ENCODE measurements around the gene METTL5. TPM values are rescaled to one million over a fixed set of nuclear protein-coding genes. Genes with fewer than 3 reads are reported as not detected.
"Not testable (repeated sequence)": the region's sequence is repeated elsewhere in the genome, so short reads cannot be mapped to it uniquely, and the experiment has no call there.

METTL5 gene
- total RNA-seq, 1 donor from 2014 or later: 46.1 TPM

DNA sequence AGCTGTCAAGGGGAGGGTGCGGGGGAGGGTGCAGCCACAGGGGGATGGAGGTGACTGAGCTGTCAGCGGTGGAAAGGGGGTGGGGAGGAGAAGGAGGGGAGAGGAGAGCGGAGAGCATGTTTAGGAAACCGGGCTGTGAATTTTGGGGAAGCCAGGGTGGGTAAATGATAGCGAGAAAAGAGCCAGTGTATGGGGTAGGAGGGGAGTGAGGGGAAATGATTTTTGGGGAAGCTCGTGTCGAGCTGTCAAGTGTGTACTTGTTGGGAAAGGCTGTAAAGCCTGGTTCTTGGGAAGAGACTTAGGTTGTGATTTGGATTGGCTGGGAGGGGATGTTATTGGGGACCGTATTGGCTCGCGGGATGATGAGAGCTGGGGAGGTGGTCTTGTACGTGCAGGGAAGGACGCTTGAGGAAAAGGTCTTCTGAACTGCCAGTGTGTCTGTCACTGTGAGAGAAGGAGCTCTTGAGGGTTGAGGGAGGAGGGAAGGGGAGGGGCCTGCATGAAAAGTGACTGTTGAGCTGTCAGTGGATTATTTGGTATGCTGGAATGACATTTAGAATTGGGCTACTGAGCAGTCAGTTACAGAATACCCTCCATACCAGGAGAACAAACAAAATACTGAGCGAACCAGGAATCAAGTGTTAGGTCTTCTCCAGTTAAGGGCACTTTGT, 3.6 kb upstream of the METTL5 start:
- TF ChIP-seq, protein P1, sequence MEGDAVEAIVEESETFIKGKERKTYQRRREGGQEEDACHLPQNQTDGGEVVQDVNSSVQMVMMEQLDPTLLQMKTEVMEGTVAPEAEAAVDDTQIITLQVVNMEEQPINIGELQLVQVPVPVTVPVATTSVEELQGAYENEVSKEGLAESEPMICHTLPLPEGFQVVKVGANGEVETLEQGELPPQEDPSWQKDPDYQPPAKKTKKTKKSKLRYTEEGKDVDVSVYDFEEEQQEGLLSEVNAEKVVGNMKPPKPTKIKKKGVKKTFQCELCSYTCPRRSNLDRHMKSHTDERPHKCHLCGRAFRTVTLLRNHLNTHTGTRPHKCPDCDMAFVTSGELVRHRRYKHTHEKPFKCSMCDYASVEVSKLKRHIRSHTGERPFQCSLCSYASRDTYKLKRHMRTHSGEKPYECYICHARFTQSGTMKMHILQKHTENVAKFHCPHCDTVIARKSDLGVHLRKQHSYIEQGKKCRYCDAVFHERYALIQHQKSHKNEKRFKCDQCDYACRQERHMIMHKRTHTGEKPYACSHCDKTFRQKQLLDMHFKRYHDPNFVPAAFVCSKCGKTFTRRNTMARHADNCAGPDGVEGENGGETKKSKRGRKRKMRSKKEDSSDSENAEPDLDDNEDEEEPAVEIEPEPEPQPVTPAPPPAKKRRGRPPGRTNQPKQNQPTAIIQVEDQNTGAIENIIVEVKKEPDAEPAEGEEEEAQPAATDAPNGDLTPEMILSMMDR (IDR thresholded peaks at IDR 0.05; ENCODE audit: insufficient read depth, low read length, poor library complexity, severe bottlenecking): no peak
- H3K4me3 ChIP-seq (ENCODE audit: low read depth, low read length): peak overlapping the region; percentile 96
- DNase-seq (ENCODE audit: low read depth): no peak
- no peaks in the 10 kb centered on the region for H3K27me3 ChIP-seq (ENCODE audit: control insufficient read depth, insufficient read depth, low read length)
- H3K36me3 ChIP-seq (ENCODE audit: control insufficient read depth, insufficient read depth, low read length): no peaks in the 10 kb centered on the region

DNA sequence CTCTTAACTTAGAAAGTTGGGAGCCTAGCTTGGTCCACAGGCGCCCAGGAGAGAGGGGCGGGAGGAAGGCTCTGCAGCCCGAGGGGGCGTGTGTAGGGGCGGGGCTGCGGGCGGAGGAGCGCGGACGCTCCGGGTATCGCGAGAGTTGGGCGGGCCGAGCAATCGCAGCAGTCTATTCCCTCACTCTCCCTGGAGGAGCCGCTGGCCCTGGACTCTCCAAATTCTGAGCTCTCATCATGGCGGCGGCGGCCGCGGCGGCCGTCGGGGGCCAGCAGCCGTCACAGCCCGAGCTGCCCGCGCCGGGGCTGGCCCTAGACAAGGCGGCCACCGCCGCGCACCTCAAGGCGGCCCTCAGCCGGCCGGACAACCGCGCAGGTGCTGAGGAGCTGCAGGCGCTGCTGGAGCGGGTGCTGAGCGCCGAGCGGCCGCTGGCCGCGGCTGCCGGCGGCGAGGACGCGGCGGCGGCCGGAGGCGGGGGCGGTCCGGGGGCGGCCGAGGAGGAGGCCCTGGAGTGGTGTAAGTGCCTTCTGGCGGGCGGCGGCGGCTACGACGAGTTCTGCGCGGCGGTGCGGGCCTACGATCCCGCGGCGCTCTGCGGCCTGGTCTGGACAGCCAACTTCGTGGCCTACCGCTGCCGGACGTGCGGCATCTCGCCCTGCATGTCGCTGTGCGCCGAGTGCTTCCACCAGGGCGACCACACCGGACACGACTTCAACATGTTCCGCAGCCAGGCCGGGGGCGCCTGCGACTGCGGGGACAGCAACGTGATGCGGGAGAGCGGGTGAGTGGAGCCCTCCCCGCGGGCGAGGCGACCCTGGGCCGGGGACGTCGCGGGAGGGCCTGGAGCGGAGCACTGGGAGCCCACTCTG, 2.8 kb upstream of the METTL5 start, which contains the start of gene UBR3:
Gene UBR3 (plus strand): TSS at position 183 of the 869 bp plus-strand sequence. CDS start 54 bp downstream, at position 237.
- DNase-seq (ENCODE audit: low read depth): peak; percentile 54
- TF ChIP-seq, protein P1 (IDR thresholded peaks at IDR 0.05; ENCODE audit: insufficient read depth, low read length, poor library complexity, severe bottlenecking): no peak
- Histone ChIP-seq H3K4me3 (ENCODE audit: low read depth, low read length) (peak within 1 kb of the TSS; percentile 96), H3K36me3 (ENCODE audit: control insufficient read depth, insufficient read depth, low read length) (no peaks in the 10 kb centered on the region), H3K27me3 (ENCODE audit: control insufficient read depth, insufficient read depth, low read length) (no peaks in the 10 kb centered on the region)

DNA sequence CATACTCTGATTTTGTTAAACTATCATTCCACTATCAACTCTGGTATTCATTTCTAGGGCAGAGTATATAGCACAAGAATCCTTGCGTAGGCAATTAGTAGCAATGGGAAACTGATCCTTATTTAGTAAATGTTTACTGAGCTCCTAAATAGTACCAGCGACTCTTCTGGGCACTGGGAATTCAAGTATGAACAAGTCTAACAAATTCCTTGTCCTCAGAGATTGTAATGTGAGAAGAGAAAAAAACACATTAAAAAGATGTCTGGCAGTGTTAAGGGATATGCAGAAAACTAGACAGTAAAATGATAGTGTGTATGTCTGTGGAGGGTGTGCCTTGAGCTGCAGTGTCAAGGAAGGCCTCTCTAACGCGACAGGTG, 721 bp downstream of the METTL5 start:
- TF ChIP-seq, protein P1 (IDR thresholded peaks at IDR 0.05; ENCODE audit: insufficient read depth, low read length, poor library complexity, severe bottlenecking): no peak
- peak overlapping the region; percentile 58 for H3K4me3 ChIP-seq (ENCODE audit: low read depth, low read length)
- no peaks in the 10 kb centered on the region for H3K27me3 ChIP-seq (ENCODE audit: control insufficient read depth, insufficient read depth, low read length)
- H3K36me3 ChIP-seq (ENCODE audit: control insufficient read depth, insufficient read depth, low read length): no peaks in the 10 kb centered on the region
- DNase-seq (ENCODE audit: low read depth): no peak

DNA sequence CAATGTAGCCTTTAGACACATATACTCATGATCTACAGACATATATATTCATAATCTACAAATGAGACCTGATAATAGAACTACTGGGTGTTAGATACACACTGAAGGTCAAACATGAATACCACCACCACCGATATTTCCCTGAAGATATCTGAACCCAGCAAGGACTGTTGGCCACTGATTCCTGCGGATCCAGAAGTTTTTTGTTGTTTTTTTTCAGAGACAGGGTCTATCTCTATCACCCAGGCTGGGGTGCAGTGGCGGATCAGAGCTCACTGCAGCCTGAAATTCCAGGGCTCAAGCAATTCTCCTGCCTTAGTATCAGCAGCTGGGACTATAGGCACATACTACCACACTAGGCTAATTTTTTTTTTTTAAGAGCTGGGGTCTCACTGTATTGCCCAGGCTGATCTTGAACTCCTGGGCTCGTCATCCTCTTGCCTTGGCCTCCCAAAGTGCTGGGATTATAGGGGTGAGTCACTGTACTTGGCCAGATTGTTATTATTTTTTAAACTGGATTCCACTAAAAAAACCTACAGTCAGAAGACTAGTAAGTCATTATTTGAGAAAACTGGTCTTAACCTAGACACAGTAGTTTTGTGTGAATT, 1.8 kb downstream of the METTL5 start:
- no peaks in the 10 kb centered on the region for H3K27me3 ChIP-seq (ENCODE audit: control insufficient read depth, insufficient read depth, low read length)
- TF ChIP-seq, protein P1 (IDR thresholded peaks at IDR 0.05; ENCODE audit: insufficient read depth, low read length, poor library complexity, severe bottlenecking): no peak
- no peak for DNase-seq (ENCODE audit: low read depth)
- H3K36me3 ChIP-seq (ENCODE audit: control insufficient read depth, insufficient read depth, low read length): no peaks in the 10 kb centered on the region
- no peak overlapping the region for H3K4me3 ChIP-seq (ENCODE audit: low read depth, low read length)

DNA sequence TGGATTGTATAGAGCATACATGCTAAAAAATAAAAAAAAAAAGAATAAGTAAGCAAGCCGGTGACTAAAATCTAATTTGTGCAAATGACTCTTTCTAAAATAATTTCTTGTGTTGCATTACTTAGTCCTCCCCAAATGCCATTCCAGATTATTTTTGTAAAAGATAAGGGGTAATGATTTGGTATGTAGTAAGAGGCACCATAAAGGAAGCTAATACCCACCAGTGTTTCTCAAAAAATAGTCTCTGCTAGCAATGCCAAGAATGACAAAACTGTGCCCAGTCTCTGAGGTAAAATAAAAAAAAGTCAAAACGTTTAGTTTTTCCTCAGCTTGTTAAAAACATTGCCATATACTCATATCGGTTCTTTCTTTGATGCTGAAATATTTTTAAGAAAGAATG, 2.7 kb downstream of the METTL5 start:
- TF ChIP-seq, protein P1 (IDR thresholded peaks at IDR 0.05; ENCODE audit: insufficient read depth, low read length, poor library complexity, severe bottlenecking): no peak
- no peak for DNase-seq (ENCODE audit: low read depth)
- H3K4me3 ChIP-seq (ENCODE audit: low read depth, low read length): no peak overlapping the region

DNA sequence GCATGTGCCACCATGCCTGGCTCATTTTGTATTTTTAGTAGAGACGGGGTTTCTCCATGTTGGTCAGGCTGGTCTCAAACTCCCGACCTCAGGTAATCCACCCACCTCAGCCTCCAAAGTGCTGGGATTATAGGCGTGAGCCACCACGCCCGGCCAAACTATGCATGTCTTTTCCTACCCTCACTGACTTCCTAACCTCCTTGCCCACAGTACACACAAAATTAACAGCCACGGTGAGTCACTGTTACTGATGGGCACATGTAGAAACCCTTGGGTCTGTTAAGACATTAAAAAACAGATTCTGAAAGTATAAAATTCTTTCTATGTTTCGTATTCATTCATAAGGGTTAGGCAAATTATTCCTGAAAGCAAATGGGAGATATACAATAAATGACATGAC, 4.6 kb downstream of the METTL5 start:
- H3K36me3 ChIP-seq (ENCODE audit: control insufficient read depth, insufficient read depth, low read length); H3K4me3 ChIP-seq (ENCODE audit: low read depth, low read length); DNase-seq (ENCODE audit: low read depth); H3K27me3 ChIP-seq (ENCODE audit: control insufficient read depth, insufficient read depth, low read length): not testable (repeated sequence)

More for the DNA sequence above, 2.7 kb downstream of the METTL5 start:
- Histone ChIP-seq H3K36me3 (ENCODE audit: control insufficient read depth, insufficient read depth, low read length) (no peaks in the 10 kb centered on the region), H3K27me3 (ENCODE audit: control insufficient read depth, insufficient read depth, low read length) (no peaks in the 10 kb centered on the region)
